HL-60/S4 treated with retinoic acid at 250 ng/mL for 4 days and 3 days (cell line): ENCODE data around the gene CD276.

Source experiments
- in situ Hi-C: fragments of 300-500 bp; cut with MboI; formaldehyde crosslinking; loops from 2 replicates; pipeline ENCODE4 v1.7.0; 2022; ENCODE audit warnings: low sequenced_read_pairs

Gene CD276

DNA sequence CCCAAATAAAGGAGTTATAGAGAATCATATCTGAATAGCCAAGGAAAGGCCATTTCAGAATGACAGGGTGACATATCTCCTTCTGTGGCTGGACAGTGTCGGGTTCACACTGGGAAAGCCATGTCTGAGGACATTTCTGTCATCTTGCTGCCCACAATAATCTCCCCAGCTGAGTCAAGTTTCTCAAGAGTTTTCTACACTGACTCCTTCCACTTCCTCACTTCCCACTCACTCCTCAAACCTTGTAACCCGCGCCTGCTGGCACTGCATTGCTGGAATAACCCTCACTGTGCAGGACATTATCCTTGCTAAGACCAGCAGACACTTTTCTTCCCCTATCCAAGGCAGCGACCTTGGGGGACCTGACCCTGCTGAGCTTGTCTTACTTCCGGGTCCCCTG, 74.3 kb downstream of the CD276 start:
- in situ Hi-C loops = no loop called here

DNA sequence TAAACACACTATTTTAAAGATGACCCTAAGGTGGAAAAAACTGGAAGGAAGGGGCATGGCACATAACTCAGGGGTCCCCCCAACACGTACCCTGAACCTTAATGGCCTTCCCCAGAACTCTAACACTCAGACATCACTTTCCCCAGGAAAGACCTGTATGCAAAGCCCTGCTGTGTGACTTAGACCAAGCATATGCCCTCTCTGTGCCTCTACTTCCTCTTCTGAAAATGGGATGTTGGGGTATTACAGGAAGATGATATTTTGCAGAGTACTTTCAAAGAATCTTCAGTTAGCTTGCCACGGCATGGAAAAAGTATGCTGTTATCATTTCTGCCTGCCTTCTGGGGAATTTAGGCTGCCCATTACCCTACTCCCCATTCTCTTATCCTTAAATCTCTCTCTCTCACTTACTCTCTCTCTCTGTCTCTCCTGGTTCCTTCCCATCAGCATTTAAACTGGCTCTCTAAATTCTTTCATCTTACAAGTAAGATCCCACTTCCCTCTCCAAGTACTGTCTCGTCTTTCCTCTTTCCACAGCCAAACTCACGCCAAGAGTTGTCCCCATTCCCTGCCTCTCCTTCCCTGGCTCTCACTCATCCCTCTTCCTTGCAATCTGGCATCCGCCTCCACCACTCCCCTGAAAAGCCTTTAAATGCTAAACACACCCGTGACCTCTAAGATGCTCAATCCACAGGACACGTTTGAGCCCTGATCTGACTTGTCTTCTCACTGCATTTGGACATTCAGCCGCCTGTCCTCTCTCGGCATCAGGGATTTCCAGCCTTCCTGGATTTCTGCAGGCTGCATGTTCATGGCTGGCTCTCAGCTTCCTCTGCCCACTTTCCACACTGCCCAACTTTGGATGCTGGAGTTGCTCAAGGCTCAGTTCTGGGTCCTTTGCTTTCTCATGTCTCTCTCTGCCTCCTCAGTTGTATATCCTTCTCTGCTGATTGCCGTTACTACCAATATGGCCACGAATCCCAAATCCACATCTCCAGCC, 76.4 kb downstream of the CD276 start:
- in situ Hi-C loops = no loop called here

DNA sequence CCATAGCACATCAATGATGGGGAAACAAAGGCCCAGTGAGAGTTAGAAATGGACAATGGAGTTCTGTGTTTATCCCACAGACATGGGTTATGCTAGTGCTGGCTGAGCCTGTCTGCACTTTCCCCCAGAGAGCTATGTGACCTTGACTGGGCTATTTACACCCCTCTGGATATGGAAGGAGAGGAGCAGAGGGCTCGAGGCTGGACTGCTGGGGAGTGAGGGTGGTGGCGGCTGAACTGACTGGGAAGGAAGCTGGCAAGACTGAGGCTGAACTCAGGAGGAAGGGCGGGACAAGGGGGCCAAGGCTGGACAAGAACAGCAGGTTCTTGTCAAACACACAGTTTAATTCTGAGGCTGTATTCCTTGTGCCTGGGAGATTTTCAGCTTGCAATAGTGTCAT, 79.7 kb downstream of the CD276 start:
- in situ Hi-C loops = no loop called here
